GM23338 (cell line): ENCODE results near the gene TMEM120B. TPM values are rescaled to one million over a fixed set of nuclear protein-coding genes. Genes with fewer than 3 reads are reported as not detected.

Source experiments
- ATAC-seq: fragments of 200-7000 bp; cut with Tn5 transposase; 3 replicates; pipeline ENCODE4 v1.9.1; 2020
- DNase-seq: peaks from one replicate; pipeline ENCODE4 v3.0.0-alpha.2; 2015; ENCODE audit warnings: low spot score
- H2AFZ ChIP-seq: fragments of 200-600 bp; sonication (generic); 2 replicates; pipeline ENCODE4 v1.8.0; 2016; ENCODE audit warnings: antibody characterized with exemption, mild to moderate bottlenecking, moderate library complexity
- H3F3A ChIP-seq: fragments of 200-600 bp; sonication (generic); replicated peaks from 2 replicates; pipeline ENCODE4 v1.8.0; 2017; ENCODE audit warnings: antibody characterized with exemption, mixed run types, low read depth
- H3K27ac ChIP-seq: fragments of 200-600 bp; sonication (generic); 2 replicates; pipeline ENCODE4 v1.6.1; 2016; ENCODE audit warnings: low read depth
- H3K27me3 ChIP-seq: fragments of 200-600 bp; sonication (generic); 2 replicates; pipeline ENCODE4 v1.8.0; 2016; ENCODE audit warnings: mild to moderate bottlenecking, mixed run types, moderate library complexity; ENCODE audit not compliant: insufficient read depth
- H3K36me3 ChIP-seq: fragments of 200-600 bp; sonication (generic); 2 replicates; pipeline ENCODE4 v1.8.0; 2016; ENCODE audit warnings: mild to moderate bottlenecking; ENCODE audit not compliant: insufficient read depth
- H3K4me1 ChIP-seq: fragments of 200-600 bp; sonication (generic); 2 replicates; pipeline ENCODE4 v1.8.0; 2016; ENCODE audit warnings: mild to moderate bottlenecking, moderate library complexity; ENCODE audit not compliant: insufficient read depth
- H3K4me2 ChIP-seq: fragments of 200-600 bp; sonication (generic); 2 replicates; pipeline ENCODE4 v1.7.1; 2017; ENCODE audit warnings: mixed run types
- H3K4me3 ChIP-seq: fragments of 200-600 bp; sonication (generic); 2 replicates; pipeline ENCODE4 v1.6.1; 2016; ENCODE audit warnings: mixed run types
- H3K79me2 ChIP-seq: fragments of 200-600 bp; sonication (generic); replicated peaks from 2 replicates; pipeline ENCODE4 v1.8.0; 2017; ENCODE audit warnings: mild to moderate bottlenecking; ENCODE audit not compliant: insufficient read depth
- H3K9me2 ChIP-seq: fragments of 200-600 bp; sonication (generic); 2 replicates; pipeline ENCODE4 v1.8.0; 2017; ENCODE audit not compliant: insufficient read depth
- H4K20me1 ChIP-seq: fragments of 200-600 bp; sonication (generic); replicated peaks from 2 replicates; pipeline ENCODE4 v1.8.0; 2017; ENCODE audit warnings: mild to moderate bottlenecking; ENCODE audit not compliant: insufficient read depth
- H3K27ac Mint-ChIP-seq: 2 replicates; pipeline ENCODE4 v1.8.0; 2020; ENCODE audit warnings: inconsistent platforms, mild to moderate bottlenecking, moderate library complexity, mixed read lengths
- H3K27me3 Mint-ChIP-seq: 3 replicates; pipeline ENCODE4 v1.8.0; 2022; ENCODE audit warnings: low read depth, mild to moderate bottlenecking, moderate library complexity, mixed read lengths, inconsistent platforms; ENCODE audit not compliant: insufficient read depth, poor library complexity
- H3K36me3 Mint-ChIP-seq: 3 replicates; pipeline ENCODE4 v1.8.0; 2021; ENCODE audit warnings: low read depth, mild to moderate bottlenecking, inconsistent platforms, moderate library complexity, mixed read lengths
- H3K4me1 Mint-ChIP-seq: 3 replicates; pipeline ENCODE4 v1.8.0; 2020; ENCODE audit warnings: mild to moderate bottlenecking, inconsistent platforms, mixed read lengths
- H3K4me3 Mint-ChIP-seq: 3 replicates; pipeline ENCODE4 v1.8.0; 2021; ENCODE audit warnings: moderate library complexity, mild to moderate bottlenecking, inconsistent platforms, mixed read lengths
- H3K9me3 Mint-ChIP-seq: 3 replicates; pipeline ENCODE4 v1.8.0; 2020; ENCODE audit warnings: moderate library complexity, mild to moderate bottlenecking, inconsistent platforms, mixed read lengths
- EZH2phosphoT487 ChIP-seq: fragments of 200-600 bp; sonication (generic); IDR thresholded peaks from one replicate; pipeline ENCODE4 v1.8.1; 2018; ENCODE audit warnings: antibody characterized with exemption; ENCODE audit not compliant: unreplicated experiment
- JUNB ChIP-seq: IDR thresholded peaks from one replicate; pipeline ENCODE4 v1.6.1; 2016; ENCODE audit warnings: antibody characterized with exemption; ENCODE audit not compliant: unreplicated experiment
- POLR2AphosphoS5 ChIP-seq: IDR thresholded peaks from 2 replicates; pipeline ENCODE4 v1.6.1; 2016; ENCODE audit warnings: antibody characterized with exemption, low read depth
- STAT1 ChIP-seq: IDR thresholded peaks from one replicate; pipeline ENCODE4 v1.6.1; 2016; ENCODE audit warnings: antibody characterized with exemption; ENCODE audit not compliant: unreplicated experiment
- ZNF114 ChIP-seq: fragments of 250-450 bp; sonication (Bioruptor Pico); IDR thresholded peaks from 2 replicates; pipeline ENCODE4 v1.5.0; 2020; ENCODE audit warnings: mild to moderate bottlenecking, moderate library complexity
- polyA plus RNA-seq: library from polyadenylated mRNA; unstranded; fragments of >200 nt; fragmentation: Nextera tagmentation; extraction: Ambion mirVana; gene quantifications from 2 replicates; pipeline ENCODE4 v1.2.1, GENCODE V29; 2016
- total RNA-seq: library from RNA; depleted of rRNA; stranded (reverse); fragments of >200 nt; shearing (Covaris generic); gene quantifications from 2 replicates; pipeline ENCODE4 v1.2.3, GENCODE V29; 2014
- TF ChIP-seq, protein P1 (sequence below): IDR thresholded peaks from one replicate; pipeline ENCODE4 v1.6.1; 2018; ENCODE audit warnings: antibody characterized with exemption; ENCODE audit not compliant: unreplicated experiment
- TF ChIP-seq, protein P2 (sequence below), 2 experiments: fragments of 200-600 bp in 1 of 2; sonication (generic) in 1 of 2; conservative IDR thresholded peaks; 2 replicates each; pipeline versions ENCODE4 v1.5.1 to v1.6.1; 2016 to 2017; ENCODE audit warnings: antibody characterized with exemption in 2 of 2, low read depth in 2 of 2, mild to moderate bottlenecking in 2 of 2, moderate library complexity in 1 of 2
- TF ChIP-seq, protein P3 (sequence below): fragments of 250-450 bp; sonication (Bioruptor Pico); IDR thresholded peaks from 2 replicates; pipeline ENCODE4 v1.5.0; 2020; ENCODE audit warnings: mild to moderate bottlenecking, moderate library complexity

Gene TMEM120B
- total and polyA plus RNA-seq, 2 experiments from 2014 or later, result 15.0 to 36.0 TPM

DNA sequence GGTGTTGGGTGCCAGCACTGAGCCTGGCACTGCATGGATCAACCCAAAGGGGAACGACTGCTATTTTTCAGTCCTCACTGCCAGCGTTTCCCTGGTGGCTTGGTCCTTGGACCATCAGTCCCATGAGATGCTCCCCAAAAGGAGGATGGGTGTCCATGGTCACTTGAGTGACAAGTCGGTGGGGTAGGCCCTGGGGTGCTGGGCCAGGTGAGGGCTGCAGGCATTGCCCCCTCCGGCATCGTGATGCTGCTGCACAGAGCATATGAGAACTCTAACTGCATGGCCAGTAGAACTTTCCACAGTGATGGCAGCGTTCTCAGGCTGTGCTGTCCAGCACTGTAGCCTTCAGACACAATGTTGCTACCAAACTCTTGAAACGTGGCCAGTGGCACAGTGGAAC is 107.5 kb downstream of the TMEM120B start (continued):
- TF ChIP-seq, protein P1, sequence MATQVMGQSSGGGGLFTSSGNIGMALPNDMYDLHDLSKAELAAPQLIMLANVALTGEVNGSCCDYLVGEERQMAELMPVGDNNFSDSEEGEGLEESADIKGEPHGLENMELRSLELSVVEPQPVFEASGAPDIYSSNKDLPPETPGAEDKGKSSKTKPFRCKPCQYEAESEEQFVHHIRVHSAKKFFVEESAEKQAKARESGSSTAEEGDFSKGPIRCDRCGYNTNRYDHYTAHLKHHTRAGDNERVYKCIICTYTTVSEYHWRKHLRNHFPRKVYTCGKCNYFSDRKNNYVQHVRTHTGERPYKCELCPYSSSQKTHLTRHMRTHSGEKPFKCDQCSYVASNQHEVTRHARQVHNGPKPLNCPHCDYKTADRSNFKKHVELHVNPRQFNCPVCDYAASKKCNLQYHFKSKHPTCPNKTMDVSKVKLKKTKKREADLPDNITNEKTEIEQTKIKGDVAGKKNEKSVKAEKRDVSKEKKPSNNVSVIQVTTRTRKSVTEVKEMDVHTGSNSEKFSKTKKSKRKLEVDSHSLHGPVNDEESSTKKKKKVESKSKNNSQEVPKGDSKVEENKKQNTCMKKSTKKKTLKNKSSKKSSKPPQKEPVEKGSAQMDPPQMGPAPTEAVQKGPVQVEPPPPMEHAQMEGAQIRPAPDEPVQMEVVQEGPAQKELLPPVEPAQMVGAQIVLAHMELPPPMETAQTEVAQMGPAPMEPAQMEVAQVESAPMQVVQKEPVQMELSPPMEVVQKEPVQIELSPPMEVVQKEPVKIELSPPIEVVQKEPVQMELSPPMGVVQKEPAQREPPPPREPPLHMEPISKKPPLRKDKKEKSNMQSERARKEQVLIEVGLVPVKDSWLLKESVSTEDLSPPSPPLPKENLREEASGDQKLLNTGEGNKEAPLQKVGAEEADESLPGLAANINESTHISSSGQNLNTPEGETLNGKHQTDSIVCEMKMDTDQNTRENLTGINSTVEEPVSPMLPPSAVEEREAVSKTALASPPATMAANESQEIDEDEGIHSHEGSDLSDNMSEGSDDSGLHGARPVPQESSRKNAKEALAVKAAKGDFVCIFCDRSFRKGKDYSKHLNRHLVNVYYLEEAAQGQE, result no peak

DNA sequence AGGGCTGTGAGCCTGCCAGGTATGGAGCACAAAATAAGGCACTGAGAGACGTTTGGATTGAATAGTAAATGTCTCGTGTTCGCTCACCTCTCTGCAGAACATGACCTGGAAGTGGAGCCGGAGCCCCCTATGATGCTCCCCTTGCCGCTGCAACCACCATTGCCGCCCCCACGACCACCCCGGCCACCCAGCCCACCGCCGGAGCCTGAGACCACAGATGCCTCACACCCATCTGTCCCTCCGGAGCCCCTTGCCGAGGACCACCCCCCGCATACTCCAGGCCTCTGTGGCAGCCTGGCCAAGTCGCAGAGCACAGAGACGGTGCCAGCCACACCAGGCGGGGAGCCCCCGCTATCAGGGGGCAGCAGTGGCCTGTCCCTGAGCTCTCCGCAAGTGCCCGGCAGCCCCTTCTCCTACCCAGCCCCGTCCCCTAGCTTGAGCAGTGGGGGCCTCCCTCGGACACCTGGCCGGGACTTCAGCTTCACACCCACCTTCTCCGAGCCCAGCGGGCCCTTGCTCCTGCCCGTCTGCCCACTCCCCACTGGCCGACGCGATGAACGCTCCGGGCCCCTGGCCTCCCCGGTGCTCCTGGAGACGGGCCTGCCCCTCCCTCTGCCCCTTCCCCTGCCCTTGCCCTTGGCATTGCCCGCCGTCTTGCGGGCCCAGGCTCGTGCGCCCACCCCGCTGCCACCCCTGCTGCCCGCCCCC is 110.0 kb downstream of the TMEM120B start:
- no peak overlapping the region for H3K27ac ChIP-seq
- no peaks in the 10 kb centered on the region for H3K9me2 ChIP-seq
- no peak overlapping the region for H2AFZ ChIP-seq
- H3F3A ChIP-seq, result 0 out of 2 replicates have a peak, but pooled peaks cover 3% of the 10 kb centered on the region
- no peaks in the 10 kb centered on the region for H3K4me1 ChIP-seq
- H3K27ac Mint-ChIP-seq, result no peak overlapping the region
- H3K36me3 Mint-ChIP-seq, result peaks cover 47% of the 10 kb centered on the region
- no peaks in the 10 kb centered on the region; the same call in 1 of the 2 replicates for H4K20me1 ChIP-seq
- H3K4me3 Mint-ChIP-seq, result no peak overlapping the region
- ATAC-seq, result peak; percentile 19
- no peaks in the 10 kb centered on the region; the same call in 1 of the 2 replicates for H3K36me3 ChIP-seq
- no peaks in the 10 kb centered on the region for H3K9me3 Mint-ChIP-seq
- no peak overlapping the region for H3K4me3 ChIP-seq
- H3K79me2 ChIP-seq, result no peaks in the 10 kb centered on the region
- H3K27me3 ChIP-seq, result no peaks in the 10 kb centered on the region
- DNase-seq, result no peak
- H3K4me2 ChIP-seq, result no peak overlapping the region
- no peaks in the 10 kb centered on the region; the same call in 2 of the 3 replicates for H3K4me1 Mint-ChIP-seq
- H3K27me3 Mint-ChIP-seq, result no peaks in the 10 kb centered on the region
- TF ChIP-seq JUNB (no peak), STAT1 (no peak), ZNF114 (CRISPR knock-in tag) (no peak), EZH2phosphoT487 (no peak), POLR2AphosphoS5 (no peak)
- TF ChIP-seq, protein P2, sequence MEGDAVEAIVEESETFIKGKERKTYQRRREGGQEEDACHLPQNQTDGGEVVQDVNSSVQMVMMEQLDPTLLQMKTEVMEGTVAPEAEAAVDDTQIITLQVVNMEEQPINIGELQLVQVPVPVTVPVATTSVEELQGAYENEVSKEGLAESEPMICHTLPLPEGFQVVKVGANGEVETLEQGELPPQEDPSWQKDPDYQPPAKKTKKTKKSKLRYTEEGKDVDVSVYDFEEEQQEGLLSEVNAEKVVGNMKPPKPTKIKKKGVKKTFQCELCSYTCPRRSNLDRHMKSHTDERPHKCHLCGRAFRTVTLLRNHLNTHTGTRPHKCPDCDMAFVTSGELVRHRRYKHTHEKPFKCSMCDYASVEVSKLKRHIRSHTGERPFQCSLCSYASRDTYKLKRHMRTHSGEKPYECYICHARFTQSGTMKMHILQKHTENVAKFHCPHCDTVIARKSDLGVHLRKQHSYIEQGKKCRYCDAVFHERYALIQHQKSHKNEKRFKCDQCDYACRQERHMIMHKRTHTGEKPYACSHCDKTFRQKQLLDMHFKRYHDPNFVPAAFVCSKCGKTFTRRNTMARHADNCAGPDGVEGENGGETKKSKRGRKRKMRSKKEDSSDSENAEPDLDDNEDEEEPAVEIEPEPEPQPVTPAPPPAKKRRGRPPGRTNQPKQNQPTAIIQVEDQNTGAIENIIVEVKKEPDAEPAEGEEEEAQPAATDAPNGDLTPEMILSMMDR (conservative IDR thresholded peaks at IDR 0.05; ENCODE audit: low read depth in 2 of 2), result no peak
- TF ChIP-seq, protein P1, result no peak
- TF ChIP-seq, protein P3, sequence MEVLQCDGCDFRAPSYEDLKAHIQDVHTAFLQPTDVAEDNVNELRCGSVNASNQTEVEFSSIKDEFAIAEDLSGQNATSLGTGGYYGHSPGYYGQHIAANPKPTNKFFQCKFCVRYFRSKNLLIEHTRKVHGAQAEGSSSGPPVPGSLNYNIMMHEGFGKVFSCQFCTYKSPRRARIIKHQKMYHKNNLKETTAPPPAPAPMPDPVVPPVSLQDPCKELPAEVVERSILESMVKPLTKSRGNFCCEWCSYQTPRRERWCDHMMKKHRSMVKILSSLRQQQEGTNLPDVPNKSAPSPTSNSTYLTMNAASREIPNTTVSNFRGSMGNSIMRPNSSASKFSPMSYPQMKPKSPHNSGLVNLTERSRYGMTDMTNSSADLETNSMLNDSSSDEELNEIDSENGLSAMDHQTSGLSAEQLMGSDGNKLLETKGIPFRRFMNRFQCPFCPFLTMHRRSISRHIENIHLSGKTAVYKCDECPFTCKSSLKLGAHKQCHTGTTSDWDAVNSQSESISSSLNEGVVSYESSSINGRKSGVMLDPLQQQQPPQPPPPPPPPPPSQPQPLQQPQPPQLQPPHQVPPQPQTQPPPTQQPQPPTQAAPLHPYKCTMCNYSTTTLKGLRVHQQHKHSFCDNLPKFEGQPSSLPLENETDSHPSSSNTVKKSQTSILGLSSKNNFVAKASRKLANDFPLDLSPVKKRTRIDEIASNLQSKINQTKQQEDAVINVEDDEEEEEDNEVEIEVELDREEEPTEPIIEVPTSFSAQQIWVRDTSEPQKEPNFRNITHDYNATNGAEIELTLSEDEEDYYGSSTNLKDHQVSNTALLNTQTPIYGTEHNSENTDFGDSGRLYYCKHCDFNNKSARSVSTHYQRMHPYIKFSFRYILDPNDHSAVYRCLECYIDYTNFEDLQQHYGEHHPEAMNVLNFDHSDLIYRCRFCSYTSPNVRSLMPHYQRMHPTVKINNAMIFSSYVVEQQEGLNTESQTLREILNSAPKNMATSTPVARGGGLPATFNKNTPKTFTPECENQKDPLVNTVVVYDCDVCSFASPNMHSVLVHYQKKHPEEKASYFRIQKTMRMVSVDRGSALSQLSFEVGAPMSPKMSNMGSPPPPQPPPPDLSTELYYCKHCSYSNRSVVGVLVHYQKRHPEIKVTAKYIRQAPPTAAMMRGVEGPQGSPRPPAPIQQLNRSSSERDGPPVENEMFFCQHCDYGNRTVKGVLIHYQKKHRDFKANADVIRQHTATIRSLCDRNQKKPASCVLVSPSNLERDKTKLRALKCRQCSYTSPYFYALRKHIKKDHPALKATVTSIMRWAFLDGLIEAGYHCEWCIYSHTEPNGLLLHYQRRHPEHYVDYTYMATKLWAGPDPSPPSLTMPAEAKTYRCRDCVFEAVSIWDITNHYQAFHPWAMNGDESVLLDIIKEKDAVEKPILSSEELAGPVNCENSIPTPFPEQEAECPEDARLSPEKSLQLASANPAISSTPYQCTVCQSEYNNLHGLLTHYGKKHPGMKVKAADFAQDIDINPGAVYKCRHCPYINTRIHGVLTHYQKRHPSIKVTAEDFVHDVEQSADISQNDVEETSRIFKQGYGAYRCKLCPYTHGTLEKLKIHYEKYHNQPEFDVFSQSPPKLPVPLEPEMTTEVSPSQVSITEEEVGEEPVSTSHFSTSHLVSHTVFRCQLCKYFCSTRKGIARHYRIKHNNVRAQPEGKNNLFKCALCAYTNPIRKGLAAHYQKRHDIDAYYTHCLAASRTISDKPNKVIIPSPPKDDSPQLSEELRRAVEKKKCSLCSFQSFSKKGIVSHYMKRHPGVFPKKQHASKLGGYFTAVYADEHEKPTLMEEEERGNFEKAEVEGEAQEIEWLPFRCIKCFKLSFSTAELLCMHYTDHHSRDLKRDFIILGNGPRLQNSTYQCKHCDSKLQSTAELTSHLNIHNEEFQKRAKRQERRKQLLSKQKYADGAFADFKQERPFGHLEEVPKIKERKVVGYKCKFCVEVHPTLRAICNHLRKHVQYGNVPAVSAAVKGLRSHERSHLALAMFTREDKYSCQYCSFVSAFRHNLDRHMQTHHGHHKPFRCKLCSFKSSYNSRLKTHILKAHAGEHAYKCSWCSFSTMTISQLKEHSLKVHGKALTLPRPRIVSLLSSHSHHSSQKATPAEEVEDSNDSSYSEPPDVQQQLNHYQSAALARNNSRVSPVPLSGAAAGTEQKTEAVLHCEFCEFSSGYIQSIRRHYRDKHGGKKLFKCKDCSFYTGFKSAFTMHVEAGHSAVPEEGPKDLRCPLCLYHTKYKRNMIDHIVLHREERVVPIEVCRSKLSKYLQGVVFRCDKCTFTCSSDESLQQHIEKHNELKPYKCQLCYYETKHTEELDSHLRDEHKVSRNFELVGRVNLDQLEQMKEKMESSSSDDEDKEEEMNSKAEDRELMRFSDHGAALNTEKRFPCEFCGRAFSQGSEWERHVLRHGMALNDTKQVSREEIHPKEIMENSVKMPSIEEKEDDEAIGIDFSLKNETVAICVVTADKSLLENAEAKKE (CRISPR knock-in tag), result no peak
